Measurements from ENCODE around the gene SREK1IP1. TPM values are rescaled to one million over a fixed set of nuclear protein-coding genes. Genes with fewer than 3 reads are reported as not detected.
A peak's percentile ranks its signal among the peaks of the same experiment; 100 is the strongest.

The SREK1IP1 gene
- total RNA-seq, 1 donor from 2014 or later, result 25.8 TPM

GRCh38 chr5:64775291-64775690 lies 6.8 kb upstream of the SREK1IP1 start:
- DNase-seq (ENCODE audit: low spot score, unreplicated experiment), result no peak
- H3K36me3 Mint-ChIP-seq (ENCODE audit: insufficient read depth), result peaks cover 2% of the 10 kb centered on the region
- no peak overlapping the region for H3K4me3 Mint-ChIP-seq (ENCODE audit: low read depth)
- TF ChIP-seq CTCF (IDR thresholded peaks at IDR 0.05; ENCODE audit: unreplicated experiment), result no peak
- H3K27ac Mint-ChIP-seq, result no peak overlapping the region
- no peaks in the 10 kb centered on the region for H3K9me3 Mint-ChIP-seq (ENCODE audit: low read depth)
- H3K27me3 Mint-ChIP-seq, result no peaks in the 10 kb centered on the region
- peaks cover under 1% of the 10 kb centered on the region for H3K4me1 Mint-ChIP-seq (ENCODE audit: low read depth)

GRCh38 chr5:64773533-64773932 lies 5.0 kb upstream of the SREK1IP1 start:
- H3K4me1 Mint-ChIP-seq (ENCODE audit: low read depth), result peaks cover 8% of the 10 kb centered on the region
- H3K9me3 Mint-ChIP-seq (ENCODE audit: low read depth), result no peaks in the 10 kb centered on the region
- H3K36me3 Mint-ChIP-seq (ENCODE audit: insufficient read depth), result peaks cover 1% of the 10 kb centered on the region
- no peak overlapping the region for H3K27ac Mint-ChIP-seq
- no peak overlapping the region for H3K4me3 Mint-ChIP-seq (ENCODE audit: low read depth)
- TF ChIP-seq CTCF (IDR thresholded peaks at IDR 0.05; ENCODE audit: unreplicated experiment), result no peak
- no peak for DNase-seq (ENCODE audit: low spot score, unreplicated experiment)
- no peaks in the 10 kb centered on the region for H3K27me3 Mint-ChIP-seq

- H3K4me1 Mint-ChIP-seq (ENCODE audit: low read depth), result peaks cover 16% of the 10 kb centered on the region
- no peak overlapping the region for H3K27ac Mint-ChIP-seq
- H3K9me3 Mint-ChIP-seq (ENCODE audit: low read depth), result no peaks in the 10 kb centered on the region
- no peak for TF ChIP-seq CTCF (IDR thresholded peaks at IDR 0.05; ENCODE audit: unreplicated experiment)
- DNase-seq (ENCODE audit: low spot score, unreplicated experiment), result no peak
- no peaks in the 10 kb centered on the region for H3K27me3 Mint-ChIP-seq
- peaks cover 1% of the 10 kb centered on the region for H3K36me3 Mint-ChIP-seq (ENCODE audit: insufficient read depth)
- no peak overlapping the region for H3K4me3 Mint-ChIP-seq (ENCODE audit: low read depth)
Observed at GRCh38 chr5:64771736-64772135, 3.2 kb upstream of the SREK1IP1 start.

GRCh38 chr5:64769855-64770254 lies 1.4 kb upstream of the SREK1IP1 start:
- peak overlapping the region; percentile 97 for H3K4me3 Mint-ChIP-seq (ENCODE audit: low read depth)
- peak overlapping the region; percentile 99 for H3K27ac Mint-ChIP-seq
- TF ChIP-seq CTCF (IDR thresholded peaks at IDR 0.05; ENCODE audit: unreplicated experiment), result no peak
- H3K9me3 Mint-ChIP-seq (ENCODE audit: low read depth), result no peaks in the 10 kb centered on the region
- no peaks in the 10 kb centered on the region for H3K27me3 Mint-ChIP-seq
- H3K36me3 Mint-ChIP-seq (ENCODE audit: insufficient read depth), result peaks cover 2% of the 10 kb centered on the region
- no peak for DNase-seq (ENCODE audit: low spot score, unreplicated experiment)
- H3K4me1 Mint-ChIP-seq (ENCODE audit: low read depth), result peaks cover 21% of the 10 kb centered on the region

- no peaks in the 10 kb centered on the region for H3K9me3 Mint-ChIP-seq (ENCODE audit: low read depth)
- DNase-seq (ENCODE audit: low spot score, unreplicated experiment), result no peak
- peaks cover 2% of the 10 kb centered on the region for H3K36me3 Mint-ChIP-seq (ENCODE audit: insufficient read depth)
- peaks cover 21% of the 10 kb centered on the region for H3K4me1 Mint-ChIP-seq (ENCODE audit: low read depth)
- peak overlapping the region; percentile 97 for H3K4me3 Mint-ChIP-seq (ENCODE audit: low read depth)
- no peaks in the 10 kb centered on the region for H3K27me3 Mint-ChIP-seq
- H3K27ac Mint-ChIP-seq, result peak overlapping the region; percentile 99
- no peak for TF ChIP-seq CTCF (IDR thresholded peaks at IDR 0.05; ENCODE audit: unreplicated experiment)
Observed at GRCh38 chr5:64767959-64768357, 533 bp downstream of the SREK1IP1 start.

All from progenitor cell of endocrine pancreas (in vitro differentiated cells).